PC-3 (cell line): Measurements from ENCODE around the gene PHGDH. TPM values are rescaled to one million over a fixed set of nuclear protein-coding genes. Genes with fewer than 3 reads are reported as not detected.

ENCODE experiments used
- ATAC-seq: fragments of 200-7000 bp; cut with Tn5 transposase; 2 replicates; pipeline ENCODE4 v1.9.1; 2020; ENCODE audit warnings: mild to moderate bottlenecking, moderate library complexity
- BruUV-seq: library from RNA; stranded (reverse); fragments of 400-500 nt; replicated peaks from 2 replicates; lab custom pipeline; 2021; lab: Mats Ljungman, UMichigan
- CTCF ChIA-PET: fragments of 300-600 bp; sonication (Branson Sonifier 250); formaldehyde crosslinking; loops from one replicate; lab custom pipeline; 2022; ENCODE audit warnings: antibody characterized with exemption; lab: Charles Lee
- POLR2A ChIA-PET: fragments of 300-600 bp; sonication (Branson Sonifier 250); formaldehyde crosslinking; loops from one replicate; lab custom pipeline; 2022; ENCODE audit warnings: antibody characterized with exemption; ENCODE audit not compliant: unreplicated experiment; lab: Charles Lee
- DNase-seq: peaks from one replicate; pipeline ENCODE4 v3.0.0-alpha.2; 2015
- H2AFZ ChIP-seq: fragments of 300-600 bp; sonication (generic); 2 replicates; pipeline ENCODE4 v1.6.0; 2016; ENCODE audit warnings: antibody characterized with exemption, low read length
- H3F3A ChIP-seq: fragments of 300-600 bp; sonication (generic); one replicate; pipeline ENCODE4 v1.6.0; 2017; ENCODE audit warnings: antibody characterized with exemption, low read length, control low read depth, mild to moderate bottlenecking; ENCODE audit not compliant: unreplicated experiment
- H3K27ac ChIP-seq: fragments of 300-600 bp; sonication (generic); 2 replicates; pipeline ENCODE4 v1.5.1; 2016; ENCODE audit warnings: mild to moderate bottlenecking, low read length
- H3K27me3 ChIP-seq: fragments of 300-600 bp; sonication (generic); 2 replicates; pipeline ENCODE4 v1.6.1; 2016; ENCODE audit warnings: low read length, mixed read lengths
- H3K36me3 ChIP-seq: fragments of 300-600 bp; sonication (generic); 2 replicates; pipeline ENCODE4 v1.6.1; 2016; ENCODE audit warnings: low read depth, mixed run types, low read length, mixed read lengths
- H3K4me1 ChIP-seq: fragments of 300-600 bp; sonication (generic); 2 replicates; pipeline ENCODE4 v1.5.1; 2016; ENCODE audit warnings: low read length; ENCODE audit not compliant: insufficient read depth
- H3K4me2 ChIP-seq: fragments of 300-600 bp; sonication (generic); 2 replicates; pipeline ENCODE4 v1.6.0; 2016; ENCODE audit warnings: low read length
- H3K4me3 ChIP-seq: fragments of 300-600 bp; sonication (generic); 2 replicates; pipeline ENCODE4 v1.5.1; 2016; ENCODE audit warnings: mild to moderate bottlenecking, low read length, mixed read lengths
- H3K79me2 ChIP-seq: fragments of 300-600 bp; sonication (generic); 2 replicates; pipeline ENCODE4 v1.6.1; 2017; ENCODE audit warnings: low read length, mixed read lengths
- H3K9ac ChIP-seq: fragments of 300-600 bp; sonication (generic); 2 replicates; pipeline ENCODE4 v1.6.0; 2016; ENCODE audit warnings: mild to moderate bottlenecking, low read length
- H3K9me2 ChIP-seq: fragments of 300-600 bp; sonication (generic); replicated peaks from 2 replicates; pipeline ENCODE4 v1.6.1; 2016; ENCODE audit warnings: mixed run types, low read length, mixed read lengths
- H3K9me3 ChIP-seq: fragments of 300-600 bp; sonication (generic); 2 replicates; pipeline ENCODE4 v1.6.1; 2016; ENCODE audit warnings: low read length, mixed read lengths
- H4K20me1 ChIP-seq: fragments of 300-600 bp; sonication (generic); 2 replicates; pipeline ENCODE4 v1.6.1; 2016; ENCODE audit warnings: low read length, mixed read lengths
- CTCF ChIP-seq: fragments of 300-600 bp; sonication (generic); conservative IDR thresholded peaks from 2 replicates; pipeline ENCODE4 v1.5.1; 2017; ENCODE audit warnings: antibody characterized with exemption, low read depth, mild to moderate bottlenecking, low read length
- EZH2 ChIP-seq: fragments of 300-600 bp; sonication (generic); IDR thresholded peaks from one replicate; pipeline ENCODE4 v1.6.1; 2017; ENCODE audit warnings: antibody characterized with exemption, mild to moderate bottlenecking, low read length; ENCODE audit not compliant: unreplicated experiment
- EZH2phosphoT487 ChIP-seq: fragments of 300-600 bp; sonication (generic); IDR thresholded peaks from 2 replicates; pipeline ENCODE4 v1.6.1; 2018; ENCODE audit warnings: mild to moderate bottlenecking, antibody characterized with exemption, low read length, borderline replicate concordance
- intact Hi-C: fragments of 100-400 bp; cut with micrococcal nuclease; formaldehyde crosslinking; loops from 2 replicates; pipeline ENCODE4 v1.9.0; 2023
- total RNA-seq: library from RNA; depleted of rRNA; stranded (reverse); fragments of >200 nt; gene quantifications from 2 replicates; pipeline ENCODE4 v1.2.3, GENCODE V29; 2014

PHGDH gene
- total RNA-seq, 1 experiment from 2014 or later: 134 TPM

GRCh38 chr1:119758584-119758983 lies 46.9 kb downstream of the PHGDH start:
- Histone ChIP-seq H2AFZ (no peak overlapping the region), H3K79me2 (no peaks in the 10 kb centered on the region), H4K20me1 (no peaks in the 10 kb centered on the region), H3K4me3 (no peak overlapping the region), H3F3A (no peaks in the 10 kb centered on the region), H3K27me3 (no peaks in the 10 kb centered on the region), H3K36me3 (no peaks in the 10 kb centered on the region), H3K9me3 (no peaks in the 10 kb centered on the region), H3K27ac (no peak overlapping the region), H3K9ac (no peak overlapping the region), H3K4me2 (no peak overlapping the region), H3K4me1 (no peaks in the 10 kb centered on the region), H3K9me2 (no peaks in the 10 kb centered on the region)
- ChIA-PET CTCF (no interaction called here), POLR2A (no interaction called here)
- DNase-seq (no peak), ATAC-seq (no peak)
- TF ChIP-seq EZH2phosphoT487 (no peak), CTCF (no peak), EZH2 (no peak)
- intact Hi-C loops: no loop called here
- no TSS peak for BruUV-seq

- Histone ChIP-seq H3K4me3 (no peak overlapping the region), H2AFZ (no peak overlapping the region), H3K27ac (no peak overlapping the region), H3K9me3 (no peaks in the 10 kb centered on the region), H3K79me2 (no peaks in the 10 kb centered on the region), H3K4me2 (no peak overlapping the region), H3K9me2 (no peaks in the 10 kb centered on the region), H3K9ac (no peak overlapping the region), H3K4me1 (0 out of 2 replicates have a peak, but pooled peaks cover 3% of the 10 kb centered on the region), H4K20me1 (no peaks in the 10 kb centered on the region), H3K36me3 (no peaks in the 10 kb centered on the region), H3F3A (no peaks in the 10 kb centered on the region), H3K27me3 (no peaks in the 10 kb centered on the region)
- CTCF ChIA-PET: no interaction called here
- intact Hi-C loops: no loop called here
- BruUV-seq: no TSS peak
- POLR2A ChIA-PET: no interaction called here
- DNase-seq (no peak), ATAC-seq (no peak)
- no peak for TF ChIP-seq EZH2
- no peak for TF ChIP-seq EZH2phosphoT487
- no peak for TF ChIP-seq CTCF
Measured at GRCh38 chr1:119762409-119762808, 50.7 kb downstream of the PHGDH start.

GRCh38 chr1:119762953-119763352 lies 51.2 kb downstream of the PHGDH start:
- H3K27me3 ChIP-seq: no peaks in the 10 kb centered on the region
- TF ChIP-seq EZH2: no peak
- intact Hi-C loops: no loop called here
- ATAC-seq (no peak), DNase-seq (no peak)
- no peak overlapping the region for H2AFZ ChIP-seq
- H3F3A ChIP-seq: no peaks in the 10 kb centered on the region
- H3K4me3 ChIP-seq: no peak overlapping the region
- H3K9ac ChIP-seq: no peak overlapping the region
- no peak overlapping the region for H3K4me2 ChIP-seq
- H3K27ac ChIP-seq: no peak overlapping the region
- no peaks in the 10 kb centered on the region for H3K9me2 ChIP-seq
- H3K9me3 ChIP-seq: no peaks in the 10 kb centered on the region
- no peaks in the 10 kb centered on the region for H4K20me1 ChIP-seq
- H3K36me3 ChIP-seq: no peaks in the 10 kb centered on the region
- no peaks in the 10 kb centered on the region for H3K79me2 ChIP-seq
- ChIA-PET POLR2A (no interaction called here), CTCF (no interaction called here)
- 0 out of 2 replicates have a peak, but pooled peaks cover 3% of the 10 kb centered on the region for H3K4me1 ChIP-seq
- BruUV-seq: no TSS peak
